Activated CD8-positive, alpha-beta memory T cell treated with anti-CD3 and anti-CD28 coated beads, Interleukin-2, amount 50 U/mL, for 1 hour (primary cell): ENCODE results near the gene COLEC11.

Experiments
- DNase-seq: peaks from one replicate; pipeline ENCODE4 v3.0.0-alpha.2; 2020; ENCODE audit errors: extremely low read depth

COLEC11 gene

DNA sequence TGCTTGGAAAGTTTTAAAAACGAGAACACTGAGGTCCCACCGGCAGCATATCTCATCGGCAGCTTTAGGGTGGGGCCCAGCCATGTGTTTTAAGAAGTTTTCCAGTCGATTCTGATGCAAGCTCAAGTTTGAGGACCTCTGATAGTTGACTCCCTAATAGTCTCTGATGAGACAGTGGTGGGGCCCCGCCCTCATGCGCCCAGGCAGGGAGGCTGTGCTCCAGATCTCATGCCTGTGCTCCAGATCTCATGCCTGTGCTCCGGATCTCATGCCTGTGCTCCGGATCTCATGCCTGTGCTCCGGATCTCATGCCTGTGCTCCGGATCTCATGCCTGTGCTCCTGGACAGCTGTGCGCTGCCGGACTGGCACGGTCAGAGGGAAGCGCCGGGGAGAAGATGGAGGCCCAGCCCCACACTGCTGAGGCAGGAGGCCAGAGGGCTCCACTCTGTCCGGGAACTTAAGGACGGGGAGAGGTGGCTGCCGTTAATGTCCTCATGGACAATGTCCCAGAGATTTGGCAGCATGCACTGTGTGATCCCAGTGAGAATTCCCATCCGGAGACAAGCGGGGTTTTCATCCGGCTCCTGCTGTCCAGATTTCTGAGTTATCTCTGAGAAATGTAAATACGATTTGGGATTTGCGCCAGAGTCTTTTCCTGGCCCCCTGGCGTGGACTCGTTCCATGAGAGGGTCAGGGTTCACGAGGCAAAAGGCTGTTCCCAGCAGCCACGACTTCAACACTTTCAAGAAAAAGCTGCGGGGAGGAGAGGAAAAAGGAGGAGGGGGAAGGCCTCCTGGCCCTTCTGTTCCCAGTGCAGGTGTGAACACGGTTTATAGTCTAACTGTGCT is 9.4 kb upstream of the COLEC11 start:
- DNase-seq, result no peak

DNA sequence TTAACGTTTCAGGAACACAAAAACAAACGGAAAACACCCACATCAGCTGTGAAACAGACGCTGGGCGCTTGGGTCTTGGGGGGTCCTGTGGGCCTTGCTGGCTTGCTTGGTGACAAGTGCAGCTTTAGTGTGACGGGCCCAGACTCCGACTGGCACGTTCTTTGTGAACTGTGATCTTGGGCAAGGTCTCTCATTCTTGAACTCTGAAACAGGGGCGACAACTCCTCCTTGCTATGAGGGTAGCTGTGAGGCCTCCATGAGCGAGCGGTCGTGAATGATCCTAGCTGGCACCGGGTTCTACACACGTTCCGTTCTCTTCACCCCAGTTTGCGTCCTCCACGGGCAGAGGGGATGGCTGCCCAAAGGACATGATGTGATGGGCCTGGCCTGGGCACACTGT is 8.7 kb upstream of the COLEC11 start:
- no peak for DNase-seq

DNA sequence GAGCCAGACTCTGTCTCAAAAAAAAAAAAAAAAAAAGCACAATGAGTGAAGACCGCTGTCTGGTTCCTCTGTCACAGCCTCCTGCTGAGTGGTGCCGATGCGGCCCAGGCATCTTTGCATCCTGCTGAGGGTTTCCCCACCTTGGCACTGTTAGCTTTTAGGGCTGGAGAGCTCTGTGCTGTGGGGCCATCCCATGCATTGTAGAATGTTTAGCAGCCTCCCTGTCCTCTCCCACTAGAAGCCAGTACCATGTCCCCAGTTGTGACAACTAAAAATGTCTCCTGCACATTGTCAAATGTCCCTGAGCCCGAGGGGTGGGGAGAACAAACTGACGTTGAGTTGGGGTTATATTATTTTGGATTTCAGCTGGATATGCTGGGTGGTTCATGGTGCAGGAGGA is 7.9 kb upstream of the COLEC11 start:
- DNase-seq, result no peak

DNA sequence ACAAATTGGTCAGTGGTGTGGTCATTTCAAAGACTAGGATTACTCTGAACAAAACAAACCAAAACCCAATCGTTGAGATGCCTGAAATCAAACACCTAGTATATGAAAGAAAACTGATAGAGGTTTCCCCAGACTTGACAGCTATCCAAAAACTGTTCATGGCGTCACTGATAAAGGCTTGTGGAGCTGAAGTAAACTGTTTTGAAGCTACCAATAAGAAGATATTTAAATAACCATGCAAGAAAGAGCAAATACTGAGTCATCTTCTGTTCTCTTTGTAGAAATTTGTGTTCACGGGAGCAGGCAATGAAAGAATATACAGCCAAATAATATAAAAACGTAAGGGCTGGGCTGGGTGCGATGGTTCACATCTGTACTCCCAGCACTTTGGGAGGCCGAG is 7.5 kb upstream of the COLEC11 start:
- DNase-seq, result no peak

DNA sequence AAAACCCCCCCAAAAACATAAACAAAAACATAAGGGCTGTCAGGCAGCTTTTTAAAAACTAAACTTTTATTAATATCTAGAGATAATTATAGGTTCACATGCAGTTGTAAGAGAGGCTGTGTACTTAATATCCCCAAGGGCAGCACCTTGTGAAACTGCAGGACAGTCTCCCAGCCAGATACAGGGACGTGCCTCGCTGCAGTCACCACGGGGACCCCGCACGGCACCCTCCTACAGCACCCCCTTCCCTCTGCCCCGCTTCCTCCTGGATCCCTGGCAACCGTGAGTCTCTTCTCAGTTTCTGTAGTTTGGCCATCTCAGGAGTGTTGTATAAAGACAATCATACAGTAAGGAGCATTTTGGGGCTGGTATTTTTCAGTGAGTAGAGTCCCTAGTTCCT is 6.8 kb upstream of the COLEC11 start:
- DNase-seq, result no peak

DNA sequence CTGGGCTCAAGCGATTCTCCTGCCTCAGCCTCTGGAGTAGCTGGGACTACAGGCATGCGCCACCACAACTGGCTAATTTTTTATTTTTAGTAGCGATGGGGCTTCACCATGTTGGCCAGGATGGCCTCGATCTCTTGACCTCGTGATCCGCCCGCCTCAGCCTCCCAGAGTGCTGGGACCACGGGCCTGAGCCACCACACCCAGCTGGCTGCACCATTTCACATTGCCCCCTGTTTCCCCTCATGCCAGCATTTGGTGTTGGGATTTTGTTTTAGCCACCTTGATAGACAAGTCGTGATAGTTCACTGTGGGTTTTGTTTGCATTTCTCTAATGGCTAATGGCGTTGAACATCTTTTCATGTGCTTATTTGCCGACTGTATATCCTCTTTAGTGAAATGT is 5.8 kb upstream of the COLEC11 start:
- DNase-seq, result no peak

DNA sequence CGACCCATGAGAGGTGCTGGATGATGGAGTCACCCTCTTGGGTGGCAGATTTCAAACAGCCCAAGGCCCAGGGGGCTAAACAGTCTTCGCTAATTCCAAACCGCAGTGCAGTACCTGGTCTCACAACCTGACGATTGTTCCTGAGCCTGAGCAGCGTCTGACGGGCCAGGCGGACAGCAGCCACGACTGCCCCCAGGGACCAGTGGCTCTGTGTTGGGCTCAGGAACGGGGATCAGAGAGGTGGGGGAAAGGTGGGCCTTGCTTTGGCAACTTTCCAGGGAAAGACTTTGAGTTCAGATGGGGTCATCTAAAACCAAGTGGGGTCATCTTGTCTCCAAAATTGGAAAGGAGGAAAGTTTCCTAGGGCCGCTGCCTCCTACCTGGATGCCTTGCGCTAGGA is 492 bp downstream of the COLEC11 start:
- DNase-seq, result no peak

DNA sequence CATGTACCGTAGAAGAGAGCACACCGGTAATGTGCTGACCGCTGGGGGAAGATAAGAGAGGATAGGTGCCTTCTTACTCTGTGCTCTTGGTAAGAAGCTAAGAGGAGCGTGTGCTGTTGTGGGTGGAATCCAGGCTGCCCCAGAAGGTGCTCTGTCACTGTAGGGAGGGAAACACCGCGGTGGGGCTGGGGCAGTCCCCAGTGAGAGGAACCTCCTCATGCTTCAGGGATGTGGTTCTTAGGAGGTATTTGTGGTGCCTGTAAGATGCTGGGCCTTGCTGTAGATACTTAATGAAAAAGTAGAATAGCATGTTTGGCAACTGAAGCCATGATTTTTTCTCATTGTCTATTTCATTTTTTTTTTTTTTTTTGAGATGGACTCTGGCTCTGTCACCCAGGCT is 1.1 kb downstream of the COLEC11 start:
- no peak for DNase-seq

DNA sequence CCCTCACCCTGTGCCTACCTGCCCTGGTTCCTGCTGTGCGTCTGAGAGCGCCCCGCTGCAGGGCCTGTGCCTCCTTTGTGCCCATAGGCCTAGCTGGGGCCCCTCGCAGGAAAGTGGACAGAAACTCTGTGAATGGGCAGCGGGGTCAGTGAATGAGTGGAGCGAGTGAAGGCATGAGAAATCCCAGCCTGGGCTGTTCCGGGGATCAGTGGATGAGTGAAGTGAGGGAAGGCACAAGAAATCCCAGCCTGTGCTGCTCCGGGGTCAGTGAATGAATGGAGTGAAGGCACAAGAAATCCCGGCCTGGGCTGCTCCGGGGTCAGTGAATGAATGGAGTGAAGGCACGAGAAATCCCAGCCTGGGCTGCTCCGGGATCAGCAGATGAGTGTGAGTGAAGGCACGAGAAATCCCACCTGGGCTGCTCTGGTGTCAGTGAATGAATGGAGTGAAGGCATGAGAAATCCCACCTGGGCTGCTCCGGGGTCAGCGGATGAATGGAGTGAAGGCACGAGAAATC is 2.0 kb downstream of the COLEC11 start:
- no peak for DNase-seq

DNA sequence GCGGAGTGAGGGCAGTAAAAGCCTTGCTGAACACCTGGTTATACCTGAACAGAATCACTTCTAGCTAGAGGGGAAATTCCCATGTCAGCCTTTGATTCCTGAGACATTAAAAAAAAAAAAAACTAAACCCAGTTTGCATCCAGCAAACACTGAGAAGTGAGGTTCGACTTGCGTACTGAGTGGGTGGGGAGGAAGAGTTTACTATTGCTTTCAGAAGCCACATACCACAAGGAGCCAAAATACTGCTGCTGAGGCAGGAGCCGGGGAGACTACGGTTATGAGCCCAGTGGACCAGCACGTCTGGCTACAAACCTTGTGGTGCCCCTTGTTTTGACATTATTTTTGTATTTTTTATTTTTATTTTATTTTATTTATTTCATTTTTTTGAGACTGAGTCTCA is 2.7 kb downstream of the COLEC11 start:
- DNase-seq, result no peak

DNA sequence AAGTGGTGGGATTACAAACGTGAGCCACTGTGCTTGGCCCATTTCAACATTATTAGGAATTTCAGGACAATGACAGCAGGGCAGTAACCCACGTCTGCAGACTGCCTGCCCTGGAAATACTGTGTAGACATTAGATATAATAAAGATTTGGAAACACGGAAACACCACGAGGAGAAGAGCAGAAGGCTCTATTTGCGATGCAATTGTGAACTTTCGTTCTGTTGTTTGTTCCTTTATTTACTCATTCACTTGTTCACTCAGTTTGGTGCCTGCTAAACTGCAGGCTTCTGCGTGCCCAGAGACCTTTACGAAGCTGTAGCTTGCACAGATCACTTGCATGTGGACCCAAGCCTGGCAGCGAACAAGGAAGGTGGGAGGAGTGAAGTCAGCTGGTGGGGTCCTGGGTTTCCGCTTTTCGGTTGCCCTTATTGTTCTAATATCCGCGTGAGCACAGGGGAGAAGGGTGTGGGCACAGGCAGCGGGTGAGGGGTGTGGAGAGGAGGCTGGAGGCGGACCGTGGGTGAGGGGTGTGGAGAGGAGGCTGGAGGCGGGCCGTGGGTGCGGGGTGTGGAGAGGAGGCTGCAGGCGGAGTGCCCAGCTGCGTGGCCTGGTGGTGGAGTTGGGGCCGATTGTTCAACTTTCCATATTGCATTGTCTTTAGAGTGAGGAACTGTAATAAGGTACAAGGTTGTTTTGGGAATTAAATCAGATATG is 3.4 kb downstream of the COLEC11 start:
- no peak for DNase-seq

DNA sequence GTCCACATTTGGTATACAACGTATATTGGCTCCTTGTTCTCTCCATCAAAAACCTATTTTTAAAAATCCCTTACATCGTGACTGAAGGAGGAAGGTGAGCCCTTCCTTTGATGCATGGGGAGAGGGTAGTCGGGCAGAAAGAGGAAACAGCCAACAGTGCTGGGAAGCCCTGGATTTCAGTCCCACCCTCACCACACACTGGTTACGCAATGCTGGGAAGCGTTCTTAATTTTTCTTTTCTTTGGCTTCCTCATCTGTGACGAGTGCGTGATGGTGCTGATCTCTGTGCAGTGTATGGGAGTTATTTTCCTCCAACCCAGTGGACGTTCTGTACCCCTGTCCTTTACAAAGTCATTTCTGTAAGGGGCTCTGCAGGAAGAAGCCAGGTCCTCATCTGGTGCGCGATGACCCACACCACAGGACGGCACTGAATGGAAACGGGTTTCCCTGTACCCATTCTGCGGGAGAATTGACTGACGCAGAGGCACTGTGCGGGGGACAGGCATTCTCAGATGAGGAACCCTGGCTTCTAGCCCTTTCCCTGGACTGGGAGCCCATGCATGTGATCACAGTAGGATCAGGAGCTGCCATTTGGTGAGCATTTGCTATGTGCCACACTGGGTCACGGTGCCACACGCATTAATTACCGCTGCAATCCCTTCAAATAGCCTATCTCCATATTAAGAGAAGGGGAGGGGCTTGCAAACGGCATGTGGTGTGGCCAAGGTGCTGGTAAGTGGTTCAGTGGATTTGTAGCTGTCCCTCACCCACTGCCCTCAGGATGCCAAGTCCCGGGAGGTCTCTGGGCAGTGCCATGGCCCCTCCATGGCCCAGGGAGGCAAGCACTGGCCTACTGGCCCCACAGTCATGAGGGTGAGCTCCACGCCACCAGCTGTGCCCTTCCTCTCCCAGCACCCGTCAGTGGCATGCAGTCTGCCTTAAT is 4.3 kb downstream of the COLEC11 start:
- no peak for DNase-seq

DNA sequence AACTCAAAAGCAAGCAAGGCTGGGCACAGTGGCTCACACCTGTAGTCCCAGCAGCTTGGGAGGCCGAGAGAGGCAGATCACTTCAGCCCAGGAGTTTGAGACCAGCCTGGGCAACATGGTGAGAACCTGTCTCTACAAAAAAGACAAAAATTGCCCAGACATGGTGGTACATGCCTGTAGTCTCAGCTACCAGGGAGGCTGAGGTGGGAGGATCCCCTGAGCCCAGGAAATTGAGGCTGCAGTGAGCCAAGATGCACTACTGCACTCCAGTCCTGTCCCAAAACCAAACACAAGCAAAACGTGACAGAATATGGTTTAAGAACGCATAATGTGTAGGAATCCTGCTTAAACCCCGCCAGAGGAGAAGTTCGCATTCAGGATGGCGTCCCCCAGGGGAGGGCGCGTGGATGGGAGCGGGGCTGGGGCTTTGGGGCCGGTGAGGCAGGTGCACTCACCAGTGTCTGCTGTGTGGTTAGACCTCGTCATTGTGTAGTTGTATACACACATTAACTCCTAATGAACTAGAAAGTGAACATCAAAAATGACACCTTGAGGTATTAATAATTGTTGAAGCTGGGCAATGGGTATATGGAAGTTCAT is 5.4 kb downstream of the COLEC11 start:
- no peak for DNase-seq

DNA sequence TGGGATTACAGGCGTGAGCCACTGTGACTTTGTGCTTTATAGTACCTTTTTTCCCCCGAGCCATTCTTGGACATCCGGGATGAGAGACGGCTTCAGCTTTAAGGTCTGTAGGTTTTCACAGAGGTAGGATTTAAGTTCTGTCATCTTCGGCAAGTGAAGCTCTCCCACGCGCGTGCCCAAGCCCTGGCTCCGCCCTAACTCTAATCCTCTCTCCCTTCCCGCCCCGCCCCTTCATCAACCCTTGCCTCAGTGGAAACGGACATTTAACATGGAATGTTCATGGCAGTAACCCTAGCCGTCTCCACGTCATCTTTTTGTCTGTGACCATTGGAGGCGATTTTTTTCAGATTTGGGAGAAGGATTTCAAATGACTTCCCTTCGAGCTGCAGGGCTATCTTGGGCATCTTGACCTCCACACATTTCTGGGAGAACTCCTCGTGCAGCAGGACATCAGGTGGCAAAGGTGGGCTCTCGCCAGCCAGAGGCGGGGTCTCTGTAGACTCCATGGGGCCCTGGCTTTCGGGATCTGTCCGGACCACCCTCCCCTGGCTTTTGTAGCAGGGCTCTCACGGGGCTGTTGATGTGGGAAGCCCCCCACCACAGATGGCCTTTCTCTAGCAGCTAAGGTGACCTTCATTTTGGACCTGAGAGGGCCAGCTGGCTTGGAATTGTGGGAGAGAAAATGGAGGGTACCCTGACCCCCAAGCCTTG is 6.8 kb downstream of the COLEC11 start:
- no peak for DNase-seq

DNA sequence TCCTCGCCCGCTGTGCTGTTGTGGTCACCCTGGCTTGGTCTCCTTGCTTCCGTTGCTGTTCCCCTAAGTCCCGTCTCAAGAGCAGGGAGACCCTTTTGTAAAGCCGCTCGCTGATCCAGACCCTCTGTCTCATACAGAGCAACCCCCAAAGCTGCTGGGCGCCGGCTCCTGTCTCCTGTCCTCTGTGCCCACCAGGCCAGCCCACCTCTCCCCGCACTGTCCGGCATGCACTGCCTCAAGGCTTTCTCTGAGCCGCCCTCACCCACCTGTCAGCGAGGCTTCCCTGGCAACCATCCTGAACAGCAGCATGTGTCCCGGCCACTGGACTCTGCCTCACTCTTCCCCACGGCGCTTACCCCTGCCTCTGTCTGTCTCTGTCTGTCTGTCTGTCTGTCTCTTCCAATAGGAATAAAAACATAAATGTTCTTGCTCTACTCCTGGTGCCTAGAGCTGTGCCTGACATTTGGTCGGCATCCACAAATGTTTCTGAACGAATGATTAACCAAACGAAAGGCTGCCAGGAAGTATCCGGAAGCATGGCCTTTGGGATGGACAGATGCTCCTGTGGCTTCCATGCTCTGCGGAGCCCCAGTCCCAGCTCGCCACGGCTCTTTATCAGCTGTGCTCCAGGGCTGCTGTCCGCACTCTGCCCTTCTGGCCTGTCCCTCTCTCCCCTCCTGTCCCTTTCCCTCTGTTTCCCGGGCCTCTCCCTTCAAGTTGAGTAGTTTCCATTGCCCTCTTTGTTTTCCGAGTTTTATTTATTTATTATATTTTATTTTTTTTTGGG is 7.8 kb downstream of the COLEC11 start:
- DNase-seq, result no peak

DNA sequence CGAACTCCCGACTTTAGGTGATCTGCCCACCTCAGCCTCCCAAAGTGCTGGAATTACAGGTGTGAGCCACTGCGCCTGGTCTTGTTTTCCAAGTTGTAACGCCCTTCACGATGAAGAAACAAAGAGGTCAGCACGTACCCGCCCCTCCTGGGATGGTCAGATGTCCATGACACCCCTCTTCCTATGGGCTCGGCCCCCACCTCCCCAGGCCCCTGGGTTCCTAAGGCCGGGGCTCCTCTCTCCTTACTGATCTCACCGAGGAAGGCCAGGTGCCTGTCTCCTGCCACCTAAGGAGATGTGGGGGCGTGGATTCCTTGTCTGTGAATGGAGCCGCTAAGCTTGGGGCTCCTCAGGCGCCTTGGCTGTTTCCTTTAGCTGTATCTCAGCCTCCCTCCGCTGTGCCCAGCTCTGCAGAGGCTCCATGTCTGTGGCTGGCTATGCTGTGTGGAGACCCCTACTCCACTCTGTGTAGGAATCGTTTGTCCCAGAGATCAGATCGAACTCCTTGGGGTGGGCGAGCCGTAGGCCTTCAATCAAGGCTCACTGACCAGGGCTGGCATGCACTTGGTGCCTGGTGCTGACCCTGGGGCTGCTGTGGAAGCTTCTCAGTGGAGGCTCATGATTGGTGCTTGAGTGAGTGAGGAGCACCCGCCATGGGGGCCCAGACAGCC is 8.8 kb downstream of the COLEC11 start:
- DNase-seq, result no peak

DNA sequence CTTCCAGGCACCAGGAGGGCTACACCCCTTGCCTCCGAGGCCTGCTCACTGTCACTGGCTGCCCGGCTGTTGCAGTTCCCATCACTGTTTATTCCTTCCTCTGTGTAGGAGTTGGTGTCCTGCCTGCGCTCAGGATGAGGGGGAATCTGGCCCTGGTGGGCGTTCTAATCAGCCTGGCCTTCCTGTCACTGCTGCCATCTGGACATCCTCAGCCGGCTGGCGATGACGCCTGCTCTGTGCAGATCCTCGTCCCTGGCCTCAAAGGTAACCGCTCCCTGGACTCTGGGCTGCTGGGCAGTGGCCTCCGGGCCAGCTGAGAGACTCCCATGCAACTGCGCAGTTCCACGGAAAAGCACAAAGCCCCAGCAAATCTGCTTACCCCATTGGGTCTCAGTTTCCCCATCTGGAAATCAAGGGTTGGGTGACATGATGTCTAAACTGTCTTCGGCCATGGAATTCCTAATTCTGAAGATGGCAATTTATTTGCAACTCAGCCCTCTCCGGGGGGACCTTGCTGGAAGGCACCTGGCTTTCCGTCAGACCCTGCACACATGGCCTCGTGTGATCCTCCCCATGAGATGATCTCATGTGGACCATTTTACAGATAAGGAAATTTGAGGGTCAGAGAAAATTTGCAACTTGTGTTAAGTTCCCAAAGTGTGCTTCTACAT is 9.4 kb downstream of the COLEC11 start:
- DNase-seq, result no peak

DNA sequence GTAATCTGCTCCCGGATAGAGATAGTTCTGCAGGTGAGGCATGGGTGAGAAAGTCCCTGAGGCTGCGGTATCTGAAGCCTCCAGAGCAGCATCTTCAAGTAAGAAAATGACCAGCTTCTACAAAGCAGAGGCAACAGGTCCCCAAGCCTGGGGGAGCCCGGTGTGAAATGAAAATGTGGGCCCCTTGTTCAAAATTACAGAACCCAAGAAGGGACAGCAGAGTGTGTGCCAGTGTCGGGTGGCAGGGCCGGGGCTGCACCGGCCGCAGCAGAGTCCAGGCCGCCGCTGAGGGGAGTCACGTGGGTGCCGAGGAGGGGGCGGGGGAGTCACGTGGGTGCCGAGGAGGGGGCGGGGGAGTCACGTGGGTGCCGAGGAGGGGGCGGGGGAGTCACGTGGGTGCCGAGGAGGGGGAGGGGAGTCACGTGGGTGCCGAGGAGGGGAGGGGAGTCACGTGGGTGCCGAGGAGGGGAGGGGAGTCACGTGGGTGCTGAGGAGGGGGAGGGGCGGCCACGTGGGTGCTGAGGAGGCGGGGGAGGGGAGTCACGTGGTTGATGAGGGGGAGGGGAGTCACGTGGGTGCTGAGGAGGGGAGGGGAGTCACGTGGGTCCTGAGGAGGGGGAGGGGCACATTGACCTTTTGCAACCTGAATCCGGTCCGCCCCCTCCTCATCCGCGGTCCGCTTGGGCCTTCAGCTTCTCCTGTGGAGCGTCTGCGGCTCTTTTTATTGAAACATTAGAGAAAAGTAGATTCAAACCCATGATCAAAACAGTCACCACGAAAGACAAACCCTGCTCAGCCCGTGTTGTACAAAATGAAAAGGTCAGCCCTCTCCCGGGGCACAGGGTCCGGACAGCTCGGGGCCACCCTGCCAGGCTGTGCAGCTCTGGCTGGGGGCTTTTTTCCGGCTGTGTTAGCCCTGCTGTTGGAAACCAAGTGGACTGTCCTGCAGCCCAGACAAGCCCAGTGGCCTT is 10.4 kb downstream of the COLEC11 start:
- DNase-seq, result no peak
